Activated T-cell treated with anti-CD3 and anti-CD28 coated beads for 1 hour (primary cell): Measurements from ENCODE around the gene ADCY5.

Experiments
- DNase-seq: peaks from one replicate; pipeline ENCODE4 v3.0.0-alpha.2; 2020; ENCODE audit warnings: low read depth

ADCY5 gene

GRCh38 chr3:123286308-123287023, 162.4 kb downstream of the ADCY5 start:
- DNase-seq = no peak

DNA sequence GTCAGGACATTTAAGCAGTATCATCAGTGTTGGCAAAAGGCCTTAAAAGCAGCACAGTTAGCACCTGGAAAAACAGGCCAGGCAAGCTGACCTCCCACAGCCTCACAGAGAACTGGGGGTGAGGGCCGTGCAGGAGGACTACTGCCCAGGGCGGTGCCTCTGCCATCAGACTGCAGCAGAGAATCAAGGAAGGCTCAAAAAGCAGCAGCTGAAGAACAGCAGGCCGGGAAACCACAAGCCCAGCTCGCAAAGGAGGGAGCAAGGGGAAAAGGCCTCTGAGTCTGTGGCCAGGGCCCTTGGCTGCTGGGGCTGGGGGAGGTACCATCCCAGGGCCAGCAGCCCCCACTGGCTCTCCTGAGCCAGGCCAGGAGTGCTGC, 163.0 kb downstream of the ADCY5 start:
- DNase-seq = no peak

DNA sequence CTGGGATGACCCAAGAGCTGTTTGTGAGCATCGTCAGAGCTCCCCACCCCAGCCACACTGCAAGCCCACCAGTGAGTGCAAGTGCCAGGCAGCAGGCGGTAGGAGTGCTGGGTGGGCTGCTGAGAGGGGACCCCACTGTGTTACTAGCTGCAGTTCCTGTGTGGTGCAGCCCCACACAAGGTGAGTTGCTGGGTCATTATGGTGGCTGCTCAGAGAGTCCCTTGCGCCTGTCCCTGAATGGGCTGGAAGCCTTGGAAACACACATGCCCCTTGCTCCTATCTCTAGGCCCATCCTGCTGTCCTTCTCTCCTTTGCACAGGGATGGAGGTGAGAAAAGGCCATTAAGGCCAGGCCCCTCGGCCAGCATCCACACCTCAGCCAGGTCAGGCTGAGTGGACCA, 163.4 kb downstream of the ADCY5 start:
- no peak for DNase-seq

DNA sequence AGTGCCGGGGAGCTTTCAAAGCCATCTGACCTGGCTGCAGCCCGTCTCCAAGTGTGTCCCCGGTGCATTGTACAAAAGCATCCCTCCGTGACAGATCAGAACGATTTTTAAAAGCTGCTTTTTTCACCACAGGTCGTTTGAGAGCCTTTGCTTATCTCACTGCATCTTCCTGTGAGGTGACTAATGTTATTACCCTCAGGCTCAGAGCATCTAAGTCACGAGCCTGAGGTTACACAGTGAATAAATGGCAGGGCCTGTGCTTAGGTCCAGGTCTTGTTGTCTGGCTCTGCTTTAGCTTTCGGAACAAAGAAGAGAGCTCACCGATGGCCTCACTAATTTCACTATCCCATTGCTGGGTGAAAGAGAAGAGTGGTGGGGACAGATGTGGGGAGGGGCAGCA, 163.8 kb downstream of the ADCY5 start:
- DNase-seq = no peak

DNA sequence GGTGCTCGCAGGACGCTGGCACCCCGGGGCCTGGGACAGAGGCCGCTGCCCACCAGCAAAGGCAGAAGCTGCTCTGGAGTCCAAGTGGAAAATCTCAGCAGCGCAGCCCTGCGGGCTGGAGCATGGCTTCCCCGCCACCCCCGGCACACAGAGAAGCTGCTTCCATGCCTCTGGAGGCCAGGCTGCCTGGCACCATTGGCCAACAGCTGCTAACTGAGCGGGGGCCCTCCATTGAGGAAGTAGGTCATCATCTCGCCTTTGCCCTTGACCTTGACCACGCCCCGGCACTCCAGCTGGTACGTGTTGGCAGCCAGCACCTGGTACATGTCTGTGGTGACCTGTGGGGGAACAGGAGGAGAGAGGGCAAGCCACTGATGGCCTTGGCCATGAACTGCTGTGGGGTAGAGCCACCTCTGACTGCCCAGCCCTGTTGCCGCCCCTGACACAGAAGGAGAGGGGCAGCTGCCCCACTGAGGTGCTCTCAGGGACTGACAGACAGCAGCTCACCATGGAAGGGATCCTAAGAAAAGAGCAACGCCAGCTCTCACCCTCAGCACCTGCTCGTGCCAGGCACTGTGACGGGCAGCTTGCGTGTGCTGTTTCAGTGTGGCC, 164.4 kb downstream of the ADCY5 start:
- DNase-seq = no peak

GRCh38 chr3:123283657-123284398, 165.1 kb downstream of the ADCY5 start:
- no peak for DNase-seq

- DNase-seq = no peak
These were observed 165.8 kb downstream of the ADCY5 start for GRCh38 chr3:123283074-123283473.

DNA sequence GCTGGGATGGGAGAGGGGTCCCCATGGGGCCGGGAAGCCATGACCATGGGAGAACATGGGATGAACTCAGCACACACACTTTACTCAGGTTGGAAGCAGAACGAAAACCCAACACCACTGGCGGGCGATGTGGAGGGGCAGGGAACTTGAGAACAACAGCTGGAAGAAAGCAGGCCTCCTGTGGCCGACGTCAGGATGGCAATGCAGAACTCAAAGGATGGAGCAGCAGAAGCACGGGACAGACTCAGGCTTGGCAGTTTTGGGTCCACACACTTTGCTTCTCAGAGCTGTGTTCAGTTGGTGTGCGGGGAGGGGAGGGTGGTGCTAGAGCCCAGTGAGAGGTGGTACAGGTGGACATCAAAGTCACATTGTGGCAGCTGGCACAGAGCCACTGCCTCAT, 166.4 kb downstream of the ADCY5 start:
- DNase-seq = no peak

GRCh38 chr3:123281929-123282328, 167.0 kb downstream of the ADCY5 start:
- DNase-seq = no peak

DNA sequence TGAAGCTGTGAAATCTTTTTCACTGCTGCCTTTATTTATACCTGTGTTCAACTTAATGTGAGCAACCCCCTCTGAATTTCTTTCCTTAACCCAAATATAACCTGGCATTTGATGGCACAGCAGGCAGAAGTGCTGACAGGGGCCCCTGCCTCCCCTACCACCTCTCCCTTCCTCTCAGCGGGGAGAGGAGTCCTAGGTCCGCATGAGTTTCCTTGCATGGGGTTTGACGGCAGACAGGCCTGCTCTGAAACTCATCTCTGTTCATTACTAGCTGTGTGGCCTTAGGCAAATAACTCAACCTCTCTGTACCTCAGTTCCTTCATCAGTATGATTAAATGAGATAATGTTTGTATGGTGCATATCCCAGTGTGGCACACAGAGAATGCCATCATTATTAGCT, 167.5 kb downstream of the ADCY5 start:
- DNase-seq = no peak

DNA sequence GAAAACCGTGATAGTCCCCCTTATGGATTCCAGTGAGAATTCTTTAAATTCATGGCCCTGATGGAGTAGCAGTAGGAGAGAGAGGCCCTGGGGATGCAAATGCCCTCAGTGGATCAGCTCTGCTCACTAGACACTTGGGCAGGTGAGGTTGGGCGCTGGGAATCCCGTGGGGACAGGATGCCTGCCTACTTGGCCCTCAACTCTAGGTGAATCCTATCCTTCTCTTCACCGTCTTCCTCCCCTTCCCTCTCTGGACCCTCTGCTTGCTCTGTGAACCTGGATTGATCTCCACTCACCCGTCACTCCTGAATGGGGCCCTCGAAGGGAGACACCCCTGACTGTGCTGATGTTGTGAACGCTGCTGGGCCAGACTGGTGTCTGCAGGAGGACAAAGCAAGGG, 169.8 kb downstream of the ADCY5 start:
- DNase-seq = no peak

DNA sequence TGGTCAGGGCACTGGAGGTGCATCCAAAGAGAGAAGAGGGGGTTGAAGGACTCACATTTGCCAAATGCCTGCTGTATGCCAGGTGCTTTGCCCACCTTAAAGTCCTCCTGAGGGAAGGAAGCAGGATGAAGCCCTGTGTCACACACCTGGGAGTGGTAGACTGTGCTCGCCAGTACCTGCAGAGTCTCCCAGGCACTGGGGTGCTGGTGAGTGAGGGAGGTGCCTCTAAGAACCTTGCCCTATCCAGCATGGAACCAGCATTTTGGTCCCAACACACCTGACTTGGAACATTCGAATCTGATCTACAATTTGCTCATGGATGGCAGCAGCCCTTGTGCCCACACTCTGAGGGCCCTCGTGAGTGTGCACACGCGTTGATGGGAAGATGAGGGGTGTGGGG, 170.4 kb downstream of the ADCY5 start:
- no peak for DNase-seq

DNA sequence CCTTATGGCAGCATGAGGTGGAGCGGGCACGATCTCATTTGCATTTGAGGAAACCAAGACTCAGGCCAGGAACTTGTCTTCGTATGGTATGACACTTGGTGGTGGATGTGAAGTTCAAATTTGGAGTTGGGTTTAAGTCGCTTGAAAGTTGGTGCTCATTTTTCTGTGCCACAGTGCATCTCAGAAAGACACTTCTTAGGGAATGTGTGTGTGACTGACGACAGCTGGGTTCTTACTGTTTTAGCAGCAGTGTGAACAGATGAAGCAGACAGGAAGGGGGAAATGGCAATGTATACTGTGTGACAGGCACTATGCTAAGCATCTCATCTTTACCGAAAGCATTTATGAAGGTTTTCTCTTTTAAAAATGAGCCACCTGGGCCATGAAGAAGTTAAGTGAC, 171.8 kb downstream of the ADCY5 start:
- DNase-seq = no peak

- no peak for DNase-seq
These were observed 172.4 kb downstream of the ADCY5 start for GRCh38 chr3:123276346-123277006.

- DNase-seq = no peak
These were observed 173.2 kb downstream of the ADCY5 start for GRCh38 chr3:123275691-123276090.

GRCh38 chr3:123272547-123272946, 176.3 kb downstream of the ADCY5 start:
- no peak for DNase-seq

DNA sequence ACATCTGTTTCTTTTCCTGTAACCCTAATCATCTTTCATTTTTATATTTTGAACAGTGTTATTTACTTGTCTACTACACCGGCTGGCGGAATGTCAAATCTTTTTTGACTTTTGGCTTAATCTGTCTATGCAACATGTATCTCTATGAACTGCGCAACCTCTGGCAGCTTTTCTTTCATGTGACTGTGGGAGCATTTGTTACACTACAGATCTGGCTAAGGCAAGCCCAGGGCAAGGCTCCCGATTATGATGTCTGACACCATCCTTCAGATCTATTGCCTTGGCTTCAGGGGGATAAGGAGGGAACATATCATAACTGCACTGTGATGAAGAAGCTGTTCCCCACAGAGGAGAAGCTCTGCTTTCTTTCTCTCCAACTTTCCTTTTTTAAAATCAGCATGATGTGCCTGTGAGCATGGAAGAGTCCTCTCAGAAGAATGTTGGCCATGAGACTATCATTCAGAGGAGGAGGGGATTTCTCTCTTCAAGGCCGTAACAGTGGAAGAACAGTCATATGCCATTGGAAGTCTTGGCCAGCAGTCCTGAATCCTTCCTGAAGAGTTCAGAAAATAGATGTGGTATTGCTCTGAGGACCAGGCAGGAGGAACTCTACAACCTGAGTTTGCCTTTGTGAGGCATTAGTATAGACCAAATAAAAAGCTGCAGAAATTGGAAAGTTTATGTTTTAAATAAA, 177.3 kb downstream of the ADCY5 start:
- DNase-seq = no peak

GRCh38 chr3:123270818-123271217, 178.1 kb downstream of the ADCY5 start:
- no peak for DNase-seq

- no peak for DNase-seq
These were observed 181.1 kb downstream of the ADCY5 start for GRCh38 chr3:123267821-123268220.

- no peak for DNase-seq
These were observed 184.9 kb downstream of the ADCY5 start for GRCh38 chr3:123263941-123264340.

GRCh38 chr3:123262868-123263267, 186.0 kb downstream of the ADCY5 start:
- DNase-seq = no peak

DNA sequence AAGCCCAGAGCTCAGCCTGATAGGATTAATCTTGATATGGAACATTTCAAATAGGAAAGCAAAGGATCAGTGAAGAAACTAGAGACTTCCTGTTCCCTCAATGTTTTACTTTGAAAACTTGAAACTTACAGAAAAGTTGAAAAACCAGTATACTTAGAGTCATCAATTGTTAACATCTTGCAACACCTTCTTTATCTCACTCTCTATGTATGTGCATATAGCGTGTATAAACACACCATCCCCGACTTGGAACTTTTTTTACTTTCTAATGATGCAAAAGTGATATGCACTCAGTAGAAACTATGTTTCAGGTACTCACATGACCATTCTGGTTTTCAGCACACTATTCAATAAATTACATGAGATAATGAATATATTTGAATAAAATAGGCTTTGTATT, 186.7 kb downstream of the ADCY5 start:
- no peak for DNase-seq
